HEK293 (cell line): ENCODE measurements around the gene TMEM143.

Experiments
- CTCF ChIA-PET: fragments of 350-600 bp; formaldehyde crosslinking; extraction: SDS; loops from one replicate; lab custom pipeline; 2021; ENCODE audit warnings: antibody characterized with exemption; lab: Yijun Ruan, JAX
- POLR2A ChIA-PET: fragments of 300-600 bp; formaldehyde crosslinking; extraction: SDS; loops from one replicate; lab custom pipeline; 2020; ENCODE audit warnings: antibody characterized with exemption, inconsistent platforms; lab: Yijun Ruan, JAX
- H3K27ac ChIP-seq: fragments of 200-500 bp; sonication (Bioruptor generic); 2 replicates; pipeline ENCODE4 v1.5.1; 2014; ENCODE audit warnings: low read depth, low read length, control low read depth, inconsistent platforms; ENCODE audit errors: extremely low read depth
- H3K36me3 ChIP-seq, 2 experiments: fragments of 200-500 bp in 1 of 2; sonication (Bioruptor generic) in 1 of 2; 1 replicate in 1 of 2; 2 replicates in 1 of 2; pipeline ENCODE4 v1.5.1; 2014 to 2017; ENCODE audit warnings: inconsistent platforms in 2 of 2, low read length in 2 of 2; ENCODE audit not compliant: control insufficient read depth in 2 of 2, insufficient read depth in 1 of 2
- H3K4me1 ChIP-seq: fragments of 200-500 bp; sonication (Bioruptor generic); 2 replicates; pipeline ENCODE4 v1.5.1; 2014; ENCODE audit warnings: mild to moderate bottlenecking, low read length, inconsistent platforms; ENCODE audit not compliant: control insufficient read depth, insufficient read depth
- H3K4me3 ChIP-seq: 2 replicates; pipeline ENCODE4 v1.5.1; 2011; ENCODE audit warnings: low read depth, mild to moderate bottlenecking, control low read depth, low read length, moderate library complexity
- H3K9me3 ChIP-seq: fragments of 200-500 bp; sonication (Bioruptor generic); 2 replicates; pipeline ENCODE4 v1.5.1; 2014; ENCODE audit warnings: low read depth, low read length, inconsistent platforms; ENCODE audit not compliant: control insufficient read depth, insufficient read depth
- HIC1 ChIP-seq: fragments of 450-650 bp; formaldehyde crosslinking; IDR thresholded peaks from 2 replicates; pipeline ENCODE4 v1.5.1; 2016; ENCODE audit warnings: missing biosample characterization, missing genetic modification characterization
- INSM2 ChIP-seq: fragments of 450-650 bp; formaldehyde crosslinking; IDR thresholded peaks from 2 replicates; pipeline ENCODE4 v1.5.1; 2016; ENCODE audit warnings: missing biosample characterization, missing genetic modification characterization
- MZF1 ChIP-seq: fragments of 450-650 bp; formaldehyde crosslinking; IDR thresholded peaks from 2 replicates; pipeline ENCODE4 v1.5.1; 2017; ENCODE audit warnings: missing biosample characterization, missing genetic modification characterization, borderline replicate concordance
- OVOL3 ChIP-seq: fragments of 450-650 bp; formaldehyde crosslinking; IDR thresholded peaks from 2 replicates; pipeline ENCODE4 v1.5.1; 2016; ENCODE audit warnings: missing biosample characterization, missing genetic modification characterization
- PRDM1 ChIP-seq: fragments of 450-650 bp; formaldehyde crosslinking; IDR thresholded peaks from 2 replicates; pipeline ENCODE4; 2016; ENCODE audit warnings: missing biosample characterization, missing genetic modification characterization
- SALL2 ChIP-seq: fragments of 450-650 bp; formaldehyde crosslinking; IDR thresholded peaks from 2 replicates; pipeline ENCODE4 v1.5.0; 2017; ENCODE audit warnings: missing biosample characterization, mild to moderate bottlenecking, missing genetic modification characterization, borderline replicate concordance
- SP2 ChIP-seq: fragments of 450-650 bp; formaldehyde crosslinking; IDR thresholded peaks from 2 replicates; pipeline ENCODE4 v1.5.1; 2016; ENCODE audit warnings: missing biosample characterization, missing genetic modification characterization
- ZNF10 ChIP-seq: fragments of 450-650 bp; formaldehyde crosslinking; IDR thresholded peaks from 2 replicates; pipeline ENCODE4 v1.5.1; 2017; ENCODE audit warnings: missing biosample characterization, missing genetic modification characterization
- ZNF138 ChIP-seq: fragments of 450-650 bp; formaldehyde crosslinking; IDR thresholded peaks from 2 replicates; pipeline ENCODE4 v1.5.1; 2016; ENCODE audit warnings: missing biosample characterization, missing genetic modification characterization, borderline replicate concordance
- ZNF311 ChIP-seq: fragments of 450-650 bp; formaldehyde crosslinking; IDR thresholded peaks from 2 replicates; pipeline ENCODE4 v1.5.1; 2017; ENCODE audit warnings: missing biosample characterization, missing genetic modification characterization, borderline replicate concordance
- ZNF366 ChIP-seq: fragments of 450-650 bp; formaldehyde crosslinking; conservative IDR thresholded peaks from 2 replicates; pipeline ENCODE4 v1.5.1; 2016; ENCODE audit warnings: missing biosample characterization, missing genetic modification characterization
- ZNF398 ChIP-seq: fragments of 450-650 bp; formaldehyde crosslinking; IDR thresholded peaks from 2 replicates; pipeline ENCODE4 v1.5.1; 2017; ENCODE audit warnings: missing biosample characterization, missing genetic modification characterization
- ZNF580 ChIP-seq: fragments of 450-650 bp; formaldehyde crosslinking; IDR thresholded peaks from 2 replicates; pipeline ENCODE4 v1.5.1; 2016; ENCODE audit warnings: missing biosample characterization, missing genetic modification characterization
- ZNF768 ChIP-seq: fragments of 450-650 bp; formaldehyde crosslinking; IDR thresholded peaks from 2 replicates; pipeline ENCODE4 v1.5.1; 2018; ENCODE audit warnings: missing biosample characterization, mild to moderate bottlenecking, missing genetic modification characterization

TMEM143 gene

GRCh38 chr19:48342841-48343540, 20.7 kb downstream of the TMEM143 start:
- POLR2A ChIA-PET, result no interaction called here
- H3K4me1 ChIP-seq, result no peaks in the 10 kb centered on the region
- CTCF ChIA-PET, result interaction anchor here (1.1 kb wide), 1 partner anchor 9 kb away, joined by 3 read pairs; no protein-coding TSS in a partner anchor
- H3K9me3 ChIP-seq, result no peaks in the 10 kb centered on the region
- H3K4me3 ChIP-seq, result no peak overlapping the region
- no peak for TF ChIP-seq ZNF138 (tag by site-specific recombination)
- TF ChIP-seq OVOL3, result no peak
- TF ChIP-seq PRDM1 (tag by site-specific recombination), result 0 out of 2 replicates have a peak, but pooled peaks have one; percentile 52
- peak; percentile 81; the same call in 1 of the 2 replicates for TF ChIP-seq MZF1
- H3K36me3 ChIP-seq, result no peaks in the 10 kb centered on the region; a peak in 1 of 3 replicates
- H3K27ac ChIP-seq, result no peak overlapping the region

GRCh38 chr19:48342414-48342738, 21.4 kb downstream of the TMEM143 start:
- TF ChIP-seq ZNF398 (tag by site-specific recombination) (no peak), ZNF366 (tag by site-specific recombination) (0 out of 2 replicates have a peak, but pooled peaks have one; percentile 9), ZNF580 (no peak), INSM2 (tag by site-specific recombination) (no peak), HIC1 (tag by site-specific recombination) (no peak)
- H3K9me3 ChIP-seq, result no peaks in the 10 kb centered on the region
- ChIA-PET CTCF (no interaction called here), POLR2A (no interaction called here)
- H3K36me3 ChIP-seq, result no peaks in the 10 kb centered on the region; a peak in 1 of 3 replicates
- no peak overlapping the region for H3K4me3 ChIP-seq
- no peaks in the 10 kb centered on the region for H3K4me1 ChIP-seq
- H3K27ac ChIP-seq, result no peak overlapping the region

- ChIA-PET CTCF (interaction anchor here (0.5 to 2.5 kb wide), 4 partner anchors 9 to 50 kb away, joined by 3 to 18 read pairs (median 4); partner anchors contain the start of gene KDELR1), POLR2A (interaction anchor here (0.9 to 1.3 kb wide), 2 partner anchors 9 to 20 kb away, joined by 3 read pairs; a partner anchor contains a TSS)
- Histone ChIP-seq H3K4me3 (no peak overlapping the region), H3K4me1 (no peaks in the 10 kb centered on the region), H3K27ac (no peak overlapping the region), H3K36me3 (no peaks in the 10 kb centered on the region; a peak in 1 of 3 replicates), H3K9me3 (no peaks in the 10 kb centered on the region)
- peak; percentile 78; the same call in 1 of the 2 replicates for TF ChIP-seq ZNF768
- TF ChIP-seq ZNF366 (tag by site-specific recombination), result peak; percentile 62; the same call in 1 of the 2 replicates
- TF ChIP-seq PRDM1 (tag by site-specific recombination), result peak; percentile 77
- no peak for TF ChIP-seq ZNF311 (tag by site-specific recombination)
- TF ChIP-seq INSM2 (tag by site-specific recombination), result no peak
- no peak for TF ChIP-seq SALL2 (tag by site-specific recombination)
- no peak for TF ChIP-seq ZNF10 (tag by site-specific recombination)
- TF ChIP-seq SP2 (tag by site-specific recombination), result no peak
Measured at GRCh38 chr19:48341515-48342413, 22.0 kb downstream of the TMEM143 start.
